ENCODE measurements around the gene AAMDC. TPM values are rescaled to one million over a fixed set of nuclear protein-coding genes. Genes with fewer than 3 reads are reported as not detected.

AAMDC gene
- total RNA-seq, 4 donors from 2014 or later: 55.2 to 117 (median 74.0) TPM

GRCh38 chr11:77779935-77780334, 41.0 kb upstream of the AAMDC start:
- Histone ChIP-seq H3K27ac (no peak overlapping the region), H3K4me1 (peaks cover 0 to 25% (median 0%) of the 10 kb centered on the region in 3 donors), H3K4me3 (no peak overlapping the region), H3K36me3 (no peaks in the 10 kb centered on the region), H3K27me3 (no peaks in the 10 kb centered on the region), H3K9me3 (no peaks in the 10 kb centered on the region)
- TF ChIP-seq CTCF (IDR thresholded peaks at IDR 0.05): no peak
- TF ChIP-seq POLR2AphosphoS5 (IDR thresholded peaks at IDR 0.05): no peak
- no peak for TF ChIP-seq EP300 (IDR thresholded peaks at IDR 0.05)
- TF ChIP-seq POLR2A (IDR thresholded peaks at IDR 0.05): no peak
- ATAC-seq: no peak

DNA sequence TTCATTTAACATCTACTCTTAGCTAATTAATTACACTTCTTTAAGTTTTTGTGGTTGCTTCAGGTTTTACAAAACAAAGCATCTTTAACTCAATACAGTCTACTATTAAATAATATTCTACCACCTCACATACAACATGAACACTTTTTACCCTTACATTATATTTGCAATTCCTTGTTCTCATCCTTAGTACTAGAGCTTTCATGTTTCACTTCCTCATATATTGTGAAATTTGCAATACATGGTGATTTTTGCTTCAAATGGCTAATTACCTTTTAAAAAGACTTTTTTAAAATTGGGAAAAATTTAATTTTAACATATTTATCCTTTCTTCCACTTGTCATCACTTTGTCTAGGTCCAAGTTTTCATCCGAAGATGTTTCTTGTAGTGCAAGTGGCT, 37.9 kb upstream of the AAMDC start:
- H3K4me3 ChIP-seq: no peak overlapping the region
- ATAC-seq: no peak
- no peaks in the 10 kb centered on the region for H3K36me3 ChIP-seq
- 79 to 83% methylated on average over 1 of the region's 1 CpG for WGBS, 2 donors (ENCODE audit: low coverage in 1 of 2)
- peaks cover 0 to 8% (median 0%) of the 10 kb centered on the region in 3 donors for H3K4me1 ChIP-seq
- no peaks in the 10 kb centered on the region for H3K9me3 ChIP-seq
- no peak for TF ChIP-seq POLR2A (IDR thresholded peaks at IDR 0.05)
- TF ChIP-seq EP300 (IDR thresholded peaks at IDR 0.05): no peak
- TF ChIP-seq POLR2AphosphoS5 (IDR thresholded peaks at IDR 0.05): no peak
- TF ChIP-seq CTCF (IDR thresholded peaks at IDR 0.05): no peak
- no peak overlapping the region for H3K27ac ChIP-seq
- no peaks in the 10 kb centered on the region for H3K27me3 ChIP-seq

DNA sequence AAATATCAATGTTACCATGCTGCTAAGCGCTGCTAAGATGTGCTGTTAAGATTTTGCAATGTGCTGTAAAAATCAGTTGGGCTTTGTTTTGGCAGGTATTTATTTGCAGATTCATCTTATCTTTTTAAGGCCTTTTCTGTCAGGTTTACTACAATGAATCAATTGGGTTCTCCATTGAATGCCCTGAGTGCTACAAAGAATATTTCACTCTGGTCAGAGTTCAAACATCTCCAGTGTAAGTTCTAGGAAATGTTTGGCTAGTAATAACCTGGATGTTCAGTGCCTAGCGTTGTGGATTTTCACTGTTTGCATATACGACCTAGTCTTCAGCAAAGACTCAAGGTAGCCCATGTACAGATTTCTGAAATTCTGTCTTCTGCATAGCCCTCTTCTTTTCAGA, 36.4 kb upstream of the AAMDC start:
- 78 to 94% methylated on average over 2 to 3 of the region's 3 CpGs for WGBS, 2 donors (ENCODE audit: low coverage in 1 of 2)
- no peaks in the 10 kb centered on the region for H3K27me3 ChIP-seq
- ATAC-seq: no peak
- H3K4me1 ChIP-seq: peaks cover 0 to 14% (median 0%) of the 10 kb centered on the region in 3 donors
- no peak overlapping the region for H3K27ac ChIP-seq
- no peaks in the 10 kb centered on the region for H3K9me3 ChIP-seq
- TF ChIP-seq POLR2AphosphoS5 (IDR thresholded peaks at IDR 0.05): no peak
- H3K36me3 ChIP-seq: no peaks in the 10 kb centered on the region
- H3K4me3 ChIP-seq: no peak overlapping the region

DNA sequence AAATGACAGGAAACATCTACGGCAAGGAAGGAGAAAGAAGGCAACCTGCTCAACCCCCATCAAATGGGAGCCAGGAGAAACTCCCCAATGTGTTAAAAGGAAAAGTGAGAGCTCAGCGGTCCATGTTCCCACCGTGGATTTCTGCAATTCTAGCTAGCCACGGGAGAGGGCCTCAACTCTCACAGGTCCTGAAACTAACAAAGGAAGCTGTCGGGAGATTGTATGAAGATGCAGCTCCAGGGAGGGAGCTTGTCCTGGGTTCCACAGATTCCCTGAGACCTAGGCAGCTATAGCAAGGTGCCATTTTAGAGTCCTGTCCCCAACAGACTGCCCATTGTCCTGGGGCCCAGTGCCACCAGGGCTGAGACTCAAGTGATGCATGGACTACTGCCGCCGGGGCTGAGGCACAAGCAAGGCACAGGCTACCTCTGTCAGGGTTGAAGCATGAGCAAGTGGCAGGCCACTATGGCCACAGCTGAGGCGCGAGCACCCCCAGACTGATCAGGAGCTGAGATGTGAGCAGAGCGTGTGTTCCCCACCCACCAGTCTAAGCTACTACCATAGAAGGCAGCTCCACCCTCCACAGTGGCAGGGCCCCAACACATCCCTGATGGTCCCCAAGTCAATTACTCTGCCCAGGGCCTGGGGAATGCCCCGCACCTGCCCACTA, 31.7 kb upstream of the AAMDC start:
- no peak for TF ChIP-seq EP300 (IDR thresholded peaks at IDR 0.05)
- TF ChIP-seq POLR2AphosphoS5 (IDR thresholded peaks at IDR 0.05): no peak
- TF ChIP-seq POLR2A (IDR thresholded peaks at IDR 0.05): no peak
- no peak for TF ChIP-seq CTCF (IDR thresholded peaks at IDR 0.05)
- no peaks in the 10 kb centered on the region for H3K36me3 ChIP-seq
- ATAC-seq: no peak

GRCh38 chr11:77789731-77790476, 31.0 kb upstream of the AAMDC start:
- WGBS, 2 donors (ENCODE audit: low coverage in 1 of 2): 100% methylated on average over 1 to 2 of the region's 5 CpGs
- ATAC-seq: no peak

More for the DNA sequence above, 31.7 kb upstream of the AAMDC start:
- Histone ChIP-seq H3K27me3 (no peaks in the 10 kb centered on the region), H3K9me3 (no peaks in the 10 kb centered on the region), H3K4me3 (no peak overlapping the region), H3K4me1 (peaks cover 0 to 14% (median 0%) of the 10 kb centered on the region in 3 donors), H3K27ac (no peak overlapping the region)
- WGBS, 2 donors (ENCODE audit: low coverage in 1 of 2): 55 to 67% methylated on average over 1 to 4 of the region's 11 CpGs

More at GRCh38 chr11:77789731-77790476, 31.0 kb upstream of the AAMDC start:
- no peaks in the 10 kb centered on the region for H3K27me3 ChIP-seq
- no peak overlapping the region for H3K27ac ChIP-seq
- H3K4me1 ChIP-seq: peaks cover 0 to 14% (median 0%) of the 10 kb centered on the region in 3 donors
- H3K4me3 ChIP-seq: no peak overlapping the region
- no peak for TF ChIP-seq POLR2AphosphoS5 (IDR thresholded peaks at IDR 0.05)
- TF ChIP-seq CTCF (IDR thresholded peaks at IDR 0.05): no peak
- TF ChIP-seq EP300 (IDR thresholded peaks at IDR 0.05): no peak
- TF ChIP-seq POLR2A (IDR thresholded peaks at IDR 0.05): no peak
- H3K9me3 ChIP-seq: no peaks in the 10 kb centered on the region
- H3K36me3 ChIP-seq: no peaks in the 10 kb centered on the region
